ENCODE results near the gene KLHL41.
"Not testable (repeated sequence)": the region's sequence is repeated elsewhere in the genome, so short reads cannot be mapped to it uniquely, and the experiment has no call there.

KLHL41 gene

GRCh38 chr2:169540146-169540545, 30.6 kb downstream of the KLHL41 start:
- no peak overlapping the region for H3K4me3 ChIP-seq (ENCODE audit: low read depth, low read length)
- no peak for DNase-seq (ENCODE audit: low read depth)
- TF ChIP-seq CTCF (IDR thresholded peaks at IDR 0.05; ENCODE audit: low read depth, low read length, missing control alignments) = no peak

- no peak overlapping the region for H3K4me3 ChIP-seq (ENCODE audit: low read depth, low read length)
- no peak for DNase-seq (ENCODE audit: low read depth)
- TF ChIP-seq CTCF (IDR thresholded peaks at IDR 0.05; ENCODE audit: low read depth, low read length, missing control alignments) = no peak
Observed at GRCh38 chr2:169542433-169542832, 32.9 kb downstream of the KLHL41 start.

- TF ChIP-seq CTCF (IDR thresholded peaks at IDR 0.05; ENCODE audit: low read depth, low read length, missing control alignments) = no peak
- no peak for DNase-seq (ENCODE audit: low read depth)
- H3K4me3 ChIP-seq (ENCODE audit: low read depth, low read length) = no peak overlapping the region
Observed at GRCh38 chr2:169546756-169547155, 37.3 kb downstream of the KLHL41 start.

GRCh38 chr2:169561364-169561763, 51.9 kb downstream of the KLHL41 start:
- no peak for TF ChIP-seq CTCF (IDR thresholded peaks at IDR 0.05; ENCODE audit: low read depth, low read length, missing control alignments)
- no peak for DNase-seq (ENCODE audit: low read depth)

GRCh38 chr2:169562084-169562483, 52.6 kb downstream of the KLHL41 start:
- DNase-seq (ENCODE audit: low read depth); H3K4me3 ChIP-seq (ENCODE audit: low read depth, low read length): not testable (repeated sequence)

More at GRCh38 chr2:169561364-169561763, 51.9 kb downstream of the KLHL41 start:
- H3K4me3 ChIP-seq (ENCODE audit: low read depth, low read length) = no peak overlapping the region

GRCh38 chr2:169562519-169562918, 53.0 kb downstream of the KLHL41 start:
- TF ChIP-seq CTCF (IDR thresholded peaks at IDR 0.05; ENCODE audit: low read depth, low read length, missing control alignments) = no peak
- no peak overlapping the region for H3K4me3 ChIP-seq (ENCODE audit: low read depth, low read length)
- DNase-seq (ENCODE audit: low read depth) = no peak

GRCh38 chr2:169565686-169566085, 56.2 kb downstream of the KLHL41 start:
- TF ChIP-seq CTCF (IDR thresholded peaks at IDR 0.05; ENCODE audit: low read depth, low read length, missing control alignments) = no peak
- no peak for DNase-seq (ENCODE audit: low read depth)
- no peak overlapping the region for H3K4me3 ChIP-seq (ENCODE audit: low read depth, low read length)

- DNase-seq (ENCODE audit: low read depth) = no peak
- no peak for TF ChIP-seq CTCF (IDR thresholded peaks at IDR 0.05; ENCODE audit: low read depth, low read length, missing control alignments)
- no peak overlapping the region for H3K4me3 ChIP-seq (ENCODE audit: low read depth, low read length)
Observed at GRCh38 chr2:169569948-169570347, 60.4 kb downstream of the KLHL41 start.

GRCh38 chr2:169570752-169571151, 61.2 kb downstream of the KLHL41 start:
- DNase-seq (ENCODE audit: low read depth); H3K4me3 ChIP-seq (ENCODE audit: low read depth, low read length): not testable (repeated sequence)
